ENCODE data around the gene RETREG2.
"Not testable (repeated sequence)": the region's sequence is repeated elsewhere in the genome, so short reads cannot be mapped to it uniquely, and the experiment has no call there.

DNA sequence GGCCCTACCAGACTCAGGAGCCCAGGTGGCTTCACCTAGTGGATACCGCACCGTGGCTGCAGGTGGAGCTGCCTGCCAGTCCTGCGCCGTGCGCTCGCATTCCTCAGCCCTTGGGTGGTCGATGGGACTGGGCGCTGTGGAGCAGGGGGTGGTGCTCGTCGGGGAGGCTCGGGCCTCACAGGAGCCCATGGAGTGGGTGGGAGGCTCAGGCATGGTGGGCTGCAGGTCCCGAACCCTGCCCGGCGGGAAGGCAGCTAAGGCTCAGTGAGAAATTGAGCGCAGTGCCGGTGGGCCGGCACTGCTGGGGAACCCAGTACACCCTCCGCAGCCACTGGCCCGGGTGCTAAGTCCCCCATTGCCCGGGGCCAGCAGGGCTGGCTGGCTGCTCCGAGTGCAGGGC is 23.3 kb downstream of the RETREG2 start:
- not testable (repeated sequence) for TF ChIP-seq BACH2 (CRISPR knock-in tag; IDR thresholded peaks at IDR 0.05; ENCODE audit: borderline replicate concordance); ARNTL (CRISPR knock-in tag; IDR thresholded peaks at IDR 0.05; ENCODE audit: borderline replicate concordance, low read depth); TOX (CRISPR knock-in tag; IDR thresholded peaks at IDR 0.05; ENCODE audit: borderline replicate concordance); GLIS3 (CRISPR knock-in tag; IDR thresholded peaks at IDR 0.05); TSHZ2 (CRISPR knock-in tag; IDR thresholded peaks at IDR 0.05); CREB5 (CRISPR knock-in tag; IDR thresholded peaks at IDR 0.05; ENCODE audit: low read depth); ESRRG (CRISPR knock-in tag; IDR thresholded peaks at IDR 0.05); ZFP3 (CRISPR knock-in tag; IDR thresholded peaks at IDR 0.05); OSR1 (CRISPR knock-in tag; IDR thresholded peaks at IDR 0.05)

Data from SK-N-SH treated with all-trans-retinoic acid at 6 μM for 48 hours (cell line).